ENCODE results near the gene LRIG1. TPM values are rescaled to one million over a fixed set of nuclear protein-coding genes. Genes with fewer than 3 reads are reported as not detected.

The LRIG1 gene
- total RNA-seq, 1 donor from 2014 or later = 178 TPM

DNA sequence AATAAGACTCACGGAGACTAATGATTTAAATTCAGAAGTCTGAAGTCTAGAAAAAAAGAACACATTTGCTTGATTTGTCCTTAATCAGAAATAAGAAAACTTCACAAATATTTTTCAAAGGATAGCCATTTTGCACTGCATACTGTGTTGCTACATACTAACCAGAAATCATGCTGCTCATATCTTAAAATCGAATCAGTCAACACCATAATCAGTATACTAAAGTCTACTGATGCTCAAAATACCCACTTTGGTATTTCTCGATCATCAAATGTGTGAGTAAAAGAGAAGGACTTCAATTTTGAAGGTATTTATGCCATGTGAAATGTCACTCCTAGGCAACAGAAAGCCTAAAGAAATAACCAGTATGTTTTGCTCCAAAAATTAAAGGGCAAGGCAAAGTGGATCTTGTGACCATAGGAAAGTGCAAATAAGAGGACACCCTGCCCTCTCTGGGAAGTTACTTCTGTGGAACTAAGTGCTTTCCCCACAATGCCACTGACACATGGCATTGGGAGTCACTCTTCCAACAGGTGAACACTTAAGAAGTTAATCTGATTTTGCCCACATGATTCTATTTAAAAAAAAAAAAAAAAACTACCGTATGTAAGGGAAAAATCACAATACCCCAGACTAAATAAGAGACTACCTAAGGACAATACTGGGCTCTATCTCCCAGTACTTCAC is 2.7 kb downstream of the LRIG1 start:
- TF ChIP-seq CTCF (conservative IDR thresholded peaks at IDR 0.05) = no peak
- Mint-ChIP-seq H3K27me3 (ENCODE audit: low read depth) (peaks cover 2% of the 10 kb centered on the region), H3K9me3 (no peaks in the 10 kb centered on the region), H3K4me1 (peaks cover 77% of the 10 kb centered on the region), H3K4me3 (peak overlapping the region; percentile 97), H3K27ac (ENCODE audit: unreplicated experiment) (no peak overlapping the region), H3K36me3 (ENCODE audit: low read depth) (no peaks in the 10 kb centered on the region)
- DNase-seq (ENCODE audit: low read depth, low spot score) = no peak

GRCh38 chr3:66497288-66497984 is 3.4 kb downstream of the LRIG1 start:
- no peak for DNase-seq (ENCODE audit: low read depth, low spot score)
- Mint-ChIP-seq H3K27me3 (ENCODE audit: low read depth) (peaks cover 2% of the 10 kb centered on the region), H3K4me1 (peaks cover 77% of the 10 kb centered on the region), H3K36me3 (ENCODE audit: low read depth) (no peaks in the 10 kb centered on the region), H3K4me3 (peak overlapping the region; percentile 97), H3K27ac (ENCODE audit: unreplicated experiment) (no peak overlapping the region), H3K9me3 (no peaks in the 10 kb centered on the region)
- no peak for TF ChIP-seq CTCF (conservative IDR thresholded peaks at IDR 0.05)

DNA sequence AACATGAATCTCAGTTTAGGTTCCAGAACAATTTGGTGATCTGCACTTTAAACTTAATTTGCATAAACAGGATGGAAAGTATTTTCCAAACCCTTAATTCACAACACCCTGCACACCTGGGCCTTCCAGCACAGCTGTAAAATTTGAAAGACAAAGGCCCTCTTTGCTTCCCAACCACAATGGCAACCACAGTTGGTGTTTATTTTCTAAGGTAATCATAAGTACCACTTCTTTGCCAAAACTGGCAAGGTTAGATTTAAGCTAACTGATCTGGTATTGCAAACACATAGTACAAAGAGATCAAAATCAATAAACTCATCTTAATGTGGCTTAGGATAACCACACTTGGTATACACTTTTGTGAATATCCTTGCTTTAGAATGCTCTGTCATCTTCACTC is 4.1 kb downstream of the LRIG1 start:
- no peak overlapping the region for H3K27ac Mint-ChIP-seq (ENCODE audit: unreplicated experiment)
- peak overlapping the region; percentile 97 for H3K4me3 Mint-ChIP-seq
- no peak for DNase-seq (ENCODE audit: low read depth, low spot score)
- no peaks in the 10 kb centered on the region for H3K9me3 Mint-ChIP-seq
- H3K27me3 Mint-ChIP-seq (ENCODE audit: low read depth) = no peaks in the 10 kb centered on the region
- H3K4me1 Mint-ChIP-seq = peaks cover 77% of the 10 kb centered on the region
- H3K36me3 Mint-ChIP-seq (ENCODE audit: low read depth) = no peaks in the 10 kb centered on the region
- no peak for TF ChIP-seq CTCF (conservative IDR thresholded peaks at IDR 0.05)

DNA sequence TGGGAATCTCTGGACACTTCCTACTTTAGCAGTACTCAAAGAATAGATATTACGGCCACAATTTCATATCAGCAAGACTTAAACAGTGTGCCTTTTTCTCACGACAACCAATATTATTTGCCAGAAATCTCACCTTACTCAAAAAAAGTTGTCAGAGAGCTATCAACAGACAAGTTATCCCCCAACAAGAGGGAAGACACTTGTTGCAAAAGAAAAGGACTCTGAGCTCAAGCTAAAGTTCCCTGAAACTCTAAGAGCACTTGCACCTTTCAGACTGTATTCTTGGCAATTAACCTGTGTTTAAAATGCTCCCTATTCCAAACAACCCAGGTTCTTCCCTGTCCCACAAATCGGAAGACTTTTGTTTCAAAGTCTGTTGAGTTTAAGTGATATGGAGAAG is 4.5 kb downstream of the LRIG1 start:
- peaks cover 77% of the 10 kb centered on the region for H3K4me1 Mint-ChIP-seq
- no peaks in the 10 kb centered on the region for H3K27me3 Mint-ChIP-seq (ENCODE audit: low read depth)
- H3K9me3 Mint-ChIP-seq = no peaks in the 10 kb centered on the region
- peak overlapping the region; percentile 30 for H3K27ac Mint-ChIP-seq (ENCODE audit: unreplicated experiment)
- no peak for DNase-seq (ENCODE audit: low read depth, low spot score)
- no peak for TF ChIP-seq CTCF (conservative IDR thresholded peaks at IDR 0.05)
- H3K4me3 Mint-ChIP-seq = peak overlapping the region; percentile 97
- no peaks in the 10 kb centered on the region for H3K36me3 Mint-ChIP-seq (ENCODE audit: low read depth)

GRCh38 chr3:66495668-66496045 is 5.2 kb downstream of the LRIG1 start:
- no peak for TF ChIP-seq CTCF (conservative IDR thresholded peaks at IDR 0.05)
- H3K27me3 Mint-ChIP-seq (ENCODE audit: low read depth) = no peaks in the 10 kb centered on the region
- H3K27ac Mint-ChIP-seq (ENCODE audit: unreplicated experiment) = peak overlapping the region; percentile 46
- peaks cover 80% of the 10 kb centered on the region for H3K4me1 Mint-ChIP-seq
- H3K4me3 Mint-ChIP-seq = peak overlapping the region; percentile 97
- H3K36me3 Mint-ChIP-seq (ENCODE audit: low read depth) = no peaks in the 10 kb centered on the region
- no peak for DNase-seq (ENCODE audit: low read depth, low spot score)
- no peaks in the 10 kb centered on the region for H3K9me3 Mint-ChIP-seq
